SU-DHL-6 (cell line): ENCODE results near the gene HIRIP3.

ENCODE experiments used
- H2AFZ ChIP-seq: fragments of 200-600 bp; sonication (generic); 2 replicates; pipeline ENCODE4 v1.6.1; 2014; ENCODE audit warnings: low read depth, mild to moderate bottlenecking, moderate library complexity, mixed read lengths, antibody characterized with exemption, low read length; ENCODE audit not compliant: severe bottlenecking
- H3F3A ChIP-seq: fragments of 200-600 bp; shearing (Covaris generic); 2 replicates; pipeline ENCODE4 v1.6.0; 2016; ENCODE audit warnings: antibody characterized with exemption, mild to moderate bottlenecking; ENCODE audit not compliant: insufficient read depth
- H3K27ac ChIP-seq: fragments of 200-600 bp; sonication (generic); 2 replicates; pipeline ENCODE4 v1.5.1; 2016; ENCODE audit warnings: low read depth, mild to moderate bottlenecking, low read length, moderate library complexity, mixed read lengths
- H3K27me3 ChIP-seq: fragments of 200-600 bp; sonication (generic), shearing (Covaris generic); 2 replicates; pipeline ENCODE4 v1.6.0; 2014; ENCODE audit warnings: mild to moderate bottlenecking, low read length
- H3K36me3 ChIP-seq: fragments of 200-600 bp; sonication (generic); 2 replicates; pipeline ENCODE4 v1.6.1; 2014; ENCODE audit warnings: mild to moderate bottlenecking, low read length, mixed read lengths
- H3K4me2 ChIP-seq: fragments of 300-600, 200-600 bp; shearing (Covaris generic), sonication (generic); 2 replicates; pipeline ENCODE4 v1.6.0; 2014; ENCODE audit warnings: low read length, low read depth, mild to moderate bottlenecking; ENCODE audit not compliant: poor library complexity, severe bottlenecking
- H3K4me3 ChIP-seq: fragments of 200-600 bp; sonication (generic); 2 replicates; pipeline ENCODE4 v1.5.1; 2014; ENCODE audit warnings: antibody characterized with exemption, low read length, mild to moderate bottlenecking, mixed read lengths; ENCODE audit not compliant: insufficient read depth, poor library complexity, severe bottlenecking
- H3K79me2 ChIP-seq: fragments of 200-600 bp; sonication (generic); 2 replicates; pipeline ENCODE4 v1.6.1; 2014; ENCODE audit warnings: mild to moderate bottlenecking, low read length, moderate library complexity; ENCODE audit not compliant: insufficient read depth
- H3K9ac ChIP-seq: fragments of 200-600 bp; sonication (generic); 2 replicates; pipeline ENCODE4 v1.7.0; 2014; ENCODE audit warnings: mild to moderate bottlenecking, low read length
- H3K9me2 ChIP-seq: fragments of 200-600 bp; sonication (generic); replicated peaks from 2 replicates; pipeline ENCODE4 v1.6.1; 2014; ENCODE audit warnings: low read length; ENCODE audit not compliant: insufficient read depth
- H3K9me3 ChIP-seq: fragments of 200-600 bp; sonication (generic); 2 replicates; pipeline ENCODE4 v1.6.1; 2014; ENCODE audit warnings: low read length, mixed read lengths; ENCODE audit not compliant: insufficient read depth
- H4K20me1 ChIP-seq: fragments of 200-600 bp; sonication (generic); 2 replicates; pipeline ENCODE4 v1.6.1; 2014; ENCODE audit warnings: low read depth, mild to moderate bottlenecking, antibody characterized with exemption, low read length, moderate library complexity, mixed read lengths
- CTCF ChIP-seq: fragments of 200-600 bp; sonication (generic); IDR thresholded peaks from one replicate; pipeline ENCODE4 v1.5.1; 2017; ENCODE audit warnings: antibody characterized with exemption, mild to moderate bottlenecking, low read length, moderate library complexity; ENCODE audit not compliant: insufficient read depth, poor library complexity, severe bottlenecking
- EZH2phosphoT487 ChIP-seq: fragments of 200-600 bp; sonication (generic), shearing (Covaris generic); conservative IDR thresholded peaks from 2 replicates; pipeline ENCODE4 v1.6.1; 2018; ENCODE audit warnings: mild to moderate bottlenecking, antibody characterized with exemption, low read length, moderate library complexity, mixed read lengths

Gene HIRIP3

DNA sequence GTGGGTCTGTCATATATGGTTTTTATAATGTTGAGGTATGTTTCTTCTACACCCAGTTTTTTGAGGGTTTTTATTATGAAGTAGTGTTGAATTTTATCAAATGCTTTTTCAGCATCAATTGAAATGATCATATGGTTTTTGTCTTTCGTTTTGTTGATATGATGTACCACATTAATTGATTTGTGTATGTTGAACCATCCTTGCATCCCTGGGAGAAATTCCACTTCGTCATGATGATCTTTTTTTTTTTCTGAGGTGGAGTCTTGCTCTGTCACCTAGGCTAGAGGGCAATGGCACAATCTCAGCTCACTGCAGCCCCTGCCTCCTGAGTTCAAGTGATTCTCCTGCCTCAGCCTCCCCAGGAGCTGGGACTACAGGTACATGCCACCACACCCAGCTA, 47.5 kb downstream of the HIRIP3 start:
- no peak overlapping the region for H3K4me3 ChIP-seq
- no peak overlapping the region for H3K9ac ChIP-seq
- H3F3A ChIP-seq: no peaks in the 10 kb centered on the region
- no peaks in the 10 kb centered on the region for H3K27me3 ChIP-seq
- H3K4me2 ChIP-seq: no peak overlapping the region
- H3K9me2 ChIP-seq: no peaks in the 10 kb centered on the region
- H3K79me2 ChIP-seq: no peaks in the 10 kb centered on the region
- H4K20me1 ChIP-seq: no peaks in the 10 kb centered on the region
- H3K27ac ChIP-seq: no peak overlapping the region
- H3K36me3 ChIP-seq: no peaks in the 10 kb centered on the region
- no peak overlapping the region for H2AFZ ChIP-seq
- H3K9me3 ChIP-seq: no peaks in the 10 kb centered on the region
- TF ChIP-seq CTCF: no peak
- no peak for TF ChIP-seq EZH2phosphoT487

DNA sequence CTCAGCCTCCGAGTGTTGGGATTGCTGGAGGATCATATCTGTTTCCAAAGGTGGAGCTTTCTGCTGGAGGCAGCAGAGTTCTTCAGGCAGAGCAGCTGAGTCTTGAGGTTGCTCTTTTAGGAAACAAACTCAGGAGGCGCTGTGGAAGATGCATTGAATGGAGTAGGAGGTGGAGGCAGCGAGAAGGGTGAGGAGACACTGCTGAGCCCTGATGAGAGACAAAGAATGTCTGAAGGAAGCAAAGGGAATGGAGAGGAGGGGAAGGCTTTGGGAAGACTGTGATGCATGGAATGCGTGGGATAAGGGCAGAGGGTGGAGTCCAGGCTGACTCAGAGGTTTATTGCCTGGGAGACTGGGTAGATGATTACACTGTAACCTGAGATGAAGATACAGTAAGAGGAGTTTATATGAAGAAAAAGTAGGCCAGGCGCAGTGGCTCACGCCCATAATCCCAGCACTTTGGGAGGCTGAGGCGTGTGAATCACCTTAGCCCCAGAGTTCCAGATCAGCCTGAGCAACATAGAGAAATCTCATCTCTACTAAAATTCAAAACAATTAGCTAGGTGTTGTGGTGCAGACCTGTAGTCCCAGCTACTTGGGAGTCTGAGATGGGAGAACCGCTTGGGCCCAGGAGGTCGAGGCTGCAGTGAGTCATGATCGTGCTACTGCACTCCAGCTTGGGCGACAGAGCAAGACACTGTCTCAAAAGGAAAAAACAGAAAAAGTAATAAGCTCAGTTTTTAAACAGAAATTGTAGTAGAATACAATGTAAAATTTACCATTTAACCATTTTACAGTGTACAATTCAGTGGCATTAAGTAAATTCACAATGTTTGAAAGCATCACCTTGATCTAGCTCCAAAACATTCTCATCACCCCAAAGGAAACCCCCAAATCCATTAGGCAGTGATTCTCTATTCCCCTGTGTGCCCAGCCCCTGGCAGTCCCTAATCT, 51.3 kb downstream of the HIRIP3 start:
- no peak overlapping the region for H3K4me3 ChIP-seq
- H3K27ac ChIP-seq: no peak overlapping the region
- no peak overlapping the region for H2AFZ ChIP-seq
- H4K20me1 ChIP-seq: no peaks in the 10 kb centered on the region
- no peak overlapping the region for H3K4me2 ChIP-seq
- no peaks in the 10 kb centered on the region for H3K36me3 ChIP-seq
- H3K27me3 ChIP-seq: no peaks in the 10 kb centered on the region
- no peaks in the 10 kb centered on the region for H3K79me2 ChIP-seq
- no peak overlapping the region for H3K9ac ChIP-seq
- TF ChIP-seq EZH2phosphoT487 (no peak), CTCF (no peak)
- no peaks in the 10 kb centered on the region for H3F3A ChIP-seq
- H3K9me3 ChIP-seq: no peaks in the 10 kb centered on the region
- H3K9me2 ChIP-seq: no peaks in the 10 kb centered on the region
